GM23338 (cell line): ENCODE measurements around the gene SNAPC1. TPM values are rescaled to one million over a fixed set of nuclear protein-coding genes. Genes with fewer than 3 reads are reported as not detected.

Experiments used
- ATAC-seq: fragments of 200-7000 bp; cut with Tn5 transposase; 3 replicates; pipeline ENCODE4 v1.9.1; 2020
- DNase-seq: peaks from one replicate; pipeline ENCODE4 v3.0.0-alpha.2; 2015; ENCODE audit warnings: low spot score
- H2AFZ ChIP-seq: fragments of 200-600 bp; sonication (generic); 2 replicates; pipeline ENCODE4 v1.8.0; 2016; ENCODE audit warnings: antibody characterized with exemption, mild to moderate bottlenecking, moderate library complexity
- H3F3A ChIP-seq: fragments of 200-600 bp; sonication (generic); replicated peaks from 2 replicates; pipeline ENCODE4 v1.8.0; 2017; ENCODE audit warnings: antibody characterized with exemption, mixed run types, low read depth
- H3K27ac ChIP-seq: fragments of 200-600 bp; sonication (generic); 2 replicates; pipeline ENCODE4 v1.6.1; 2016; ENCODE audit warnings: low read depth
- H3K27me3 ChIP-seq: fragments of 200-600 bp; sonication (generic); 2 replicates; pipeline ENCODE4 v1.8.0; 2016; ENCODE audit warnings: mild to moderate bottlenecking, mixed run types, moderate library complexity; ENCODE audit not compliant: insufficient read depth
- H3K36me3 ChIP-seq: fragments of 200-600 bp; sonication (generic); 2 replicates; pipeline ENCODE4 v1.8.0; 2016; ENCODE audit warnings: mild to moderate bottlenecking; ENCODE audit not compliant: insufficient read depth
- H3K4me1 ChIP-seq: fragments of 200-600 bp; sonication (generic); 2 replicates; pipeline ENCODE4 v1.8.0; 2016; ENCODE audit warnings: mild to moderate bottlenecking, moderate library complexity; ENCODE audit not compliant: insufficient read depth
- H3K4me2 ChIP-seq: fragments of 200-600 bp; sonication (generic); 2 replicates; pipeline ENCODE4 v1.7.1; 2017; ENCODE audit warnings: mixed run types
- H3K4me3 ChIP-seq: fragments of 200-600 bp; sonication (generic); 2 replicates; pipeline ENCODE4 v1.6.1; 2016; ENCODE audit warnings: mixed run types
- H3K79me2 ChIP-seq: fragments of 200-600 bp; sonication (generic); replicated peaks from 2 replicates; pipeline ENCODE4 v1.8.0; 2017; ENCODE audit warnings: mild to moderate bottlenecking; ENCODE audit not compliant: insufficient read depth
- H3K9me2 ChIP-seq: fragments of 200-600 bp; sonication (generic); 2 replicates; pipeline ENCODE4 v1.8.0; 2017; ENCODE audit not compliant: insufficient read depth
- H4K20me1 ChIP-seq: fragments of 200-600 bp; sonication (generic); replicated peaks from 2 replicates; pipeline ENCODE4 v1.8.0; 2017; ENCODE audit warnings: mild to moderate bottlenecking; ENCODE audit not compliant: insufficient read depth
- H3K27ac Mint-ChIP-seq: 2 replicates; pipeline ENCODE4 v1.8.0; 2020; ENCODE audit warnings: inconsistent platforms, mild to moderate bottlenecking, moderate library complexity, mixed read lengths
- H3K27me3 Mint-ChIP-seq: 3 replicates; pipeline ENCODE4 v1.8.0; 2022; ENCODE audit warnings: low read depth, mild to moderate bottlenecking, moderate library complexity, mixed read lengths, inconsistent platforms; ENCODE audit not compliant: insufficient read depth, poor library complexity
- H3K36me3 Mint-ChIP-seq: 3 replicates; pipeline ENCODE4 v1.8.0; 2021; ENCODE audit warnings: low read depth, mild to moderate bottlenecking, inconsistent platforms, moderate library complexity, mixed read lengths
- H3K4me1 Mint-ChIP-seq: 3 replicates; pipeline ENCODE4 v1.8.0; 2020; ENCODE audit warnings: mild to moderate bottlenecking, inconsistent platforms, mixed read lengths
- H3K4me3 Mint-ChIP-seq: 3 replicates; pipeline ENCODE4 v1.8.0; 2021; ENCODE audit warnings: moderate library complexity, mild to moderate bottlenecking, inconsistent platforms, mixed read lengths
- H3K9me3 Mint-ChIP-seq: 3 replicates; pipeline ENCODE4 v1.8.0; 2020; ENCODE audit warnings: moderate library complexity, mild to moderate bottlenecking, inconsistent platforms, mixed read lengths
- CREB1 ChIP-seq: fragments of 250-450 bp; sonication (Bioruptor Pico); IDR thresholded peaks from 2 replicates; pipeline ENCODE4 v1.5.0; 2020; ENCODE audit warnings: low read depth, mild to moderate bottlenecking, moderate library complexity
- EZH2 ChIP-seq: fragments of 200-600 bp; sonication (generic); IDR thresholded peaks from one replicate; pipeline ENCODE4 v1.8.0; 2017; ENCODE audit warnings: antibody characterized with exemption, mild to moderate bottlenecking, low read depth; ENCODE audit not compliant: unreplicated experiment
- EZH2phosphoT487 ChIP-seq: fragments of 200-600 bp; sonication (generic); IDR thresholded peaks from one replicate; pipeline ENCODE4 v1.8.1; 2018; ENCODE audit warnings: antibody characterized with exemption; ENCODE audit not compliant: unreplicated experiment
- JUNB ChIP-seq: IDR thresholded peaks from one replicate; pipeline ENCODE4 v1.6.1; 2016; ENCODE audit warnings: antibody characterized with exemption; ENCODE audit not compliant: unreplicated experiment
- NANOG ChIP-seq: IDR thresholded peaks from 2 replicates; pipeline ENCODE4 v1.6.1; 2016; ENCODE audit warnings: antibody characterized with exemption, borderline replicate concordance
- POLR2AphosphoS5 ChIP-seq: IDR thresholded peaks from 2 replicates; pipeline ENCODE4 v1.6.1; 2016; ENCODE audit warnings: antibody characterized with exemption, low read depth
- STAT1 ChIP-seq: IDR thresholded peaks from one replicate; pipeline ENCODE4 v1.6.1; 2016; ENCODE audit warnings: antibody characterized with exemption; ENCODE audit not compliant: unreplicated experiment
- ZNF114 ChIP-seq: fragments of 250-450 bp; sonication (Bioruptor Pico); IDR thresholded peaks from 2 replicates; pipeline ENCODE4 v1.5.0; 2020; ENCODE audit warnings: mild to moderate bottlenecking, moderate library complexity
- ZNF331 ChIP-seq: fragments of 250-450 bp; sonication (Bioruptor Pico); IDR thresholded peaks from 2 replicates; pipeline ENCODE4 v1.5.0; 2020; ENCODE audit warnings: low read depth, mild to moderate bottlenecking, moderate library complexity
- polyA plus RNA-seq: library from polyadenylated mRNA; unstranded; fragments of >200 nt; fragmentation: Nextera tagmentation; extraction: Ambion mirVana; gene quantifications from 2 replicates; pipeline ENCODE4 v1.2.1, GENCODE V29; 2016
- total RNA-seq: library from RNA; depleted of rRNA; stranded (reverse); fragments of >200 nt; shearing (Covaris generic); gene quantifications from 2 replicates; pipeline ENCODE4 v1.2.3, GENCODE V29; 2014
- TF ChIP-seq, protein P1 (sequence below), 2 experiments: fragments of 200-600 bp in 1 of 2; sonication (generic) in 1 of 2; conservative IDR thresholded peaks; 2 replicates each; pipeline versions ENCODE4 v1.5.1 to v1.6.1; 2016 to 2017; ENCODE audit warnings: antibody characterized with exemption in 2 of 2, low read depth in 2 of 2, mild to moderate bottlenecking in 2 of 2, moderate library complexity in 1 of 2
- TF ChIP-seq, protein P2 (sequence below): fragments of 250-450 bp; sonication (Bioruptor Pico); IDR thresholded peaks from 2 replicates; pipeline ENCODE4 v1.5.0; 2020; ENCODE audit warnings: mild to moderate bottlenecking, moderate library complexity
- TF ChIP-seq, protein P3 (sequence below): IDR thresholded peaks from 2 replicates; pipeline ENCODE4 v1.6.1; 2016; ENCODE audit warnings: antibody characterized with exemption
- TF ChIP-seq, protein P4 (sequence below): IDR thresholded peaks from one replicate; pipeline ENCODE4 v1.6.1; 2018; ENCODE audit warnings: antibody characterized with exemption; ENCODE audit not compliant: unreplicated experiment

The SNAPC1 gene
- total and polyA plus RNA-seq, 2 experiments from 2014 or later = 14.8 to 33.4 TPM

DNA sequence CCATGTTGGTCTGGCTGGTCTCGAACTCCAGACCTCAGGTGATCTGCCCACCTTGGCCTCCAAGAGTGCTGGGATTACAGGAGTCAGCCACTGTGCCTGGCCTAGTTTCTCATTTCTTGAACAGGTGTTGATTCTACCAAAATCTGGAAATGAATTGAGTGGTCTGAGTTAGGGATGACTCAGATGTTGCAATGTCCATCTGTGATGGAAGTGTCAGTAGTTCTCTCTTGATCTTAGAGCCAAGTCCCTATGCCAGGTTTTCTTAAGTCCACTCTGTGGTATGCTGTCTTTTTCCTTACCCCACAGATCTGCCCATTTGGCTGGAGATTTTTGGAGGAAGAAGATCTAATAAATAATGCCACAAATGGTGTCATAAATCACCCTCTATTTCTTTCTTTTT is 12.6 kb downstream of the SNAPC1 start:
- Histone ChIP-seq H2AFZ (no peak overlapping the region), H4K20me1 (no peaks in the 10 kb centered on the region; the same call in 1 of the 2 replicates), H3K27ac (no peak overlapping the region; the same call in 1 of the 2 replicates), H3K4me3 (no peak overlapping the region), H3F3A (no peaks in the 10 kb centered on the region), H3K4me2 (no peak overlapping the region), H3K36me3 (peaks cover 60% of the 10 kb centered on the region), H3K79me2 (peaks cover 4% of the 10 kb centered on the region; the same call in 1 of the 2 replicates), H3K4me1 (no peaks in the 10 kb centered on the region), H3K9me2 (no peaks in the 10 kb centered on the region), H3K27me3 (no peaks in the 10 kb centered on the region)
- Mint-ChIP-seq H3K27ac (no peak overlapping the region), H3K27me3 (no peaks in the 10 kb centered on the region), H3K9me3 (no peaks in the 10 kb centered on the region), H3K4me1 (no peaks in the 10 kb centered on the region), H3K36me3 (peaks cover 76% of the 10 kb centered on the region), H3K4me3 (no peak overlapping the region)
- DNase-seq = no peak
- no peak for TF ChIP-seq NANOG
- TF ChIP-seq EZH2 = no peak
- TF ChIP-seq CREB1 = no peak
- TF ChIP-seq, protein P1, sequence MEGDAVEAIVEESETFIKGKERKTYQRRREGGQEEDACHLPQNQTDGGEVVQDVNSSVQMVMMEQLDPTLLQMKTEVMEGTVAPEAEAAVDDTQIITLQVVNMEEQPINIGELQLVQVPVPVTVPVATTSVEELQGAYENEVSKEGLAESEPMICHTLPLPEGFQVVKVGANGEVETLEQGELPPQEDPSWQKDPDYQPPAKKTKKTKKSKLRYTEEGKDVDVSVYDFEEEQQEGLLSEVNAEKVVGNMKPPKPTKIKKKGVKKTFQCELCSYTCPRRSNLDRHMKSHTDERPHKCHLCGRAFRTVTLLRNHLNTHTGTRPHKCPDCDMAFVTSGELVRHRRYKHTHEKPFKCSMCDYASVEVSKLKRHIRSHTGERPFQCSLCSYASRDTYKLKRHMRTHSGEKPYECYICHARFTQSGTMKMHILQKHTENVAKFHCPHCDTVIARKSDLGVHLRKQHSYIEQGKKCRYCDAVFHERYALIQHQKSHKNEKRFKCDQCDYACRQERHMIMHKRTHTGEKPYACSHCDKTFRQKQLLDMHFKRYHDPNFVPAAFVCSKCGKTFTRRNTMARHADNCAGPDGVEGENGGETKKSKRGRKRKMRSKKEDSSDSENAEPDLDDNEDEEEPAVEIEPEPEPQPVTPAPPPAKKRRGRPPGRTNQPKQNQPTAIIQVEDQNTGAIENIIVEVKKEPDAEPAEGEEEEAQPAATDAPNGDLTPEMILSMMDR (conservative IDR thresholded peaks at IDR 0.05; ENCODE audit: low read depth in 2 of 2) = no peak
- no peak for TF ChIP-seq ZNF114 (CRISPR knock-in tag)
- TF ChIP-seq EZH2phosphoT487 = no peak
- no peak for TF ChIP-seq POLR2AphosphoS5
- TF ChIP-seq, protein P2, sequence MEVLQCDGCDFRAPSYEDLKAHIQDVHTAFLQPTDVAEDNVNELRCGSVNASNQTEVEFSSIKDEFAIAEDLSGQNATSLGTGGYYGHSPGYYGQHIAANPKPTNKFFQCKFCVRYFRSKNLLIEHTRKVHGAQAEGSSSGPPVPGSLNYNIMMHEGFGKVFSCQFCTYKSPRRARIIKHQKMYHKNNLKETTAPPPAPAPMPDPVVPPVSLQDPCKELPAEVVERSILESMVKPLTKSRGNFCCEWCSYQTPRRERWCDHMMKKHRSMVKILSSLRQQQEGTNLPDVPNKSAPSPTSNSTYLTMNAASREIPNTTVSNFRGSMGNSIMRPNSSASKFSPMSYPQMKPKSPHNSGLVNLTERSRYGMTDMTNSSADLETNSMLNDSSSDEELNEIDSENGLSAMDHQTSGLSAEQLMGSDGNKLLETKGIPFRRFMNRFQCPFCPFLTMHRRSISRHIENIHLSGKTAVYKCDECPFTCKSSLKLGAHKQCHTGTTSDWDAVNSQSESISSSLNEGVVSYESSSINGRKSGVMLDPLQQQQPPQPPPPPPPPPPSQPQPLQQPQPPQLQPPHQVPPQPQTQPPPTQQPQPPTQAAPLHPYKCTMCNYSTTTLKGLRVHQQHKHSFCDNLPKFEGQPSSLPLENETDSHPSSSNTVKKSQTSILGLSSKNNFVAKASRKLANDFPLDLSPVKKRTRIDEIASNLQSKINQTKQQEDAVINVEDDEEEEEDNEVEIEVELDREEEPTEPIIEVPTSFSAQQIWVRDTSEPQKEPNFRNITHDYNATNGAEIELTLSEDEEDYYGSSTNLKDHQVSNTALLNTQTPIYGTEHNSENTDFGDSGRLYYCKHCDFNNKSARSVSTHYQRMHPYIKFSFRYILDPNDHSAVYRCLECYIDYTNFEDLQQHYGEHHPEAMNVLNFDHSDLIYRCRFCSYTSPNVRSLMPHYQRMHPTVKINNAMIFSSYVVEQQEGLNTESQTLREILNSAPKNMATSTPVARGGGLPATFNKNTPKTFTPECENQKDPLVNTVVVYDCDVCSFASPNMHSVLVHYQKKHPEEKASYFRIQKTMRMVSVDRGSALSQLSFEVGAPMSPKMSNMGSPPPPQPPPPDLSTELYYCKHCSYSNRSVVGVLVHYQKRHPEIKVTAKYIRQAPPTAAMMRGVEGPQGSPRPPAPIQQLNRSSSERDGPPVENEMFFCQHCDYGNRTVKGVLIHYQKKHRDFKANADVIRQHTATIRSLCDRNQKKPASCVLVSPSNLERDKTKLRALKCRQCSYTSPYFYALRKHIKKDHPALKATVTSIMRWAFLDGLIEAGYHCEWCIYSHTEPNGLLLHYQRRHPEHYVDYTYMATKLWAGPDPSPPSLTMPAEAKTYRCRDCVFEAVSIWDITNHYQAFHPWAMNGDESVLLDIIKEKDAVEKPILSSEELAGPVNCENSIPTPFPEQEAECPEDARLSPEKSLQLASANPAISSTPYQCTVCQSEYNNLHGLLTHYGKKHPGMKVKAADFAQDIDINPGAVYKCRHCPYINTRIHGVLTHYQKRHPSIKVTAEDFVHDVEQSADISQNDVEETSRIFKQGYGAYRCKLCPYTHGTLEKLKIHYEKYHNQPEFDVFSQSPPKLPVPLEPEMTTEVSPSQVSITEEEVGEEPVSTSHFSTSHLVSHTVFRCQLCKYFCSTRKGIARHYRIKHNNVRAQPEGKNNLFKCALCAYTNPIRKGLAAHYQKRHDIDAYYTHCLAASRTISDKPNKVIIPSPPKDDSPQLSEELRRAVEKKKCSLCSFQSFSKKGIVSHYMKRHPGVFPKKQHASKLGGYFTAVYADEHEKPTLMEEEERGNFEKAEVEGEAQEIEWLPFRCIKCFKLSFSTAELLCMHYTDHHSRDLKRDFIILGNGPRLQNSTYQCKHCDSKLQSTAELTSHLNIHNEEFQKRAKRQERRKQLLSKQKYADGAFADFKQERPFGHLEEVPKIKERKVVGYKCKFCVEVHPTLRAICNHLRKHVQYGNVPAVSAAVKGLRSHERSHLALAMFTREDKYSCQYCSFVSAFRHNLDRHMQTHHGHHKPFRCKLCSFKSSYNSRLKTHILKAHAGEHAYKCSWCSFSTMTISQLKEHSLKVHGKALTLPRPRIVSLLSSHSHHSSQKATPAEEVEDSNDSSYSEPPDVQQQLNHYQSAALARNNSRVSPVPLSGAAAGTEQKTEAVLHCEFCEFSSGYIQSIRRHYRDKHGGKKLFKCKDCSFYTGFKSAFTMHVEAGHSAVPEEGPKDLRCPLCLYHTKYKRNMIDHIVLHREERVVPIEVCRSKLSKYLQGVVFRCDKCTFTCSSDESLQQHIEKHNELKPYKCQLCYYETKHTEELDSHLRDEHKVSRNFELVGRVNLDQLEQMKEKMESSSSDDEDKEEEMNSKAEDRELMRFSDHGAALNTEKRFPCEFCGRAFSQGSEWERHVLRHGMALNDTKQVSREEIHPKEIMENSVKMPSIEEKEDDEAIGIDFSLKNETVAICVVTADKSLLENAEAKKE (CRISPR knock-in tag) = no peak
- no peak for TF ChIP-seq JUNB
- TF ChIP-seq ZNF331 = no peak
- no peak for TF ChIP-seq STAT1
- TF ChIP-seq, protein P3, sequence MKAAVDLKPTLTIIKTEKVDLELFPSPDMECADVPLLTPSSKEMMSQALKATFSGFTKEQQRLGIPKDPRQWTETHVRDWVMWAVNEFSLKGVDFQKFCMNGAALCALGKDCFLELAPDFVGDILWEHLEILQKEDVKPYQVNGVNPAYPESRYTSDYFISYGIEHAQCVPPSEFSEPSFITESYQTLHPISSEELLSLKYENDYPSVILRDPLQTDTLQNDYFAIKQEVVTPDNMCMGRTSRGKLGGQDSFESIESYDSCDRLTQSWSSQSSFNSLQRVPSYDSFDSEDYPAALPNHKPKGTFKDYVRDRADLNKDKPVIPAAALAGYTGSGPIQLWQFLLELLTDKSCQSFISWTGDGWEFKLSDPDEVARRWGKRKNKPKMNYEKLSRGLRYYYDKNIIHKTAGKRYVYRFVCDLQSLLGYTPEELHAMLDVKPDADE = no peak
- TF ChIP-seq, protein P4, sequence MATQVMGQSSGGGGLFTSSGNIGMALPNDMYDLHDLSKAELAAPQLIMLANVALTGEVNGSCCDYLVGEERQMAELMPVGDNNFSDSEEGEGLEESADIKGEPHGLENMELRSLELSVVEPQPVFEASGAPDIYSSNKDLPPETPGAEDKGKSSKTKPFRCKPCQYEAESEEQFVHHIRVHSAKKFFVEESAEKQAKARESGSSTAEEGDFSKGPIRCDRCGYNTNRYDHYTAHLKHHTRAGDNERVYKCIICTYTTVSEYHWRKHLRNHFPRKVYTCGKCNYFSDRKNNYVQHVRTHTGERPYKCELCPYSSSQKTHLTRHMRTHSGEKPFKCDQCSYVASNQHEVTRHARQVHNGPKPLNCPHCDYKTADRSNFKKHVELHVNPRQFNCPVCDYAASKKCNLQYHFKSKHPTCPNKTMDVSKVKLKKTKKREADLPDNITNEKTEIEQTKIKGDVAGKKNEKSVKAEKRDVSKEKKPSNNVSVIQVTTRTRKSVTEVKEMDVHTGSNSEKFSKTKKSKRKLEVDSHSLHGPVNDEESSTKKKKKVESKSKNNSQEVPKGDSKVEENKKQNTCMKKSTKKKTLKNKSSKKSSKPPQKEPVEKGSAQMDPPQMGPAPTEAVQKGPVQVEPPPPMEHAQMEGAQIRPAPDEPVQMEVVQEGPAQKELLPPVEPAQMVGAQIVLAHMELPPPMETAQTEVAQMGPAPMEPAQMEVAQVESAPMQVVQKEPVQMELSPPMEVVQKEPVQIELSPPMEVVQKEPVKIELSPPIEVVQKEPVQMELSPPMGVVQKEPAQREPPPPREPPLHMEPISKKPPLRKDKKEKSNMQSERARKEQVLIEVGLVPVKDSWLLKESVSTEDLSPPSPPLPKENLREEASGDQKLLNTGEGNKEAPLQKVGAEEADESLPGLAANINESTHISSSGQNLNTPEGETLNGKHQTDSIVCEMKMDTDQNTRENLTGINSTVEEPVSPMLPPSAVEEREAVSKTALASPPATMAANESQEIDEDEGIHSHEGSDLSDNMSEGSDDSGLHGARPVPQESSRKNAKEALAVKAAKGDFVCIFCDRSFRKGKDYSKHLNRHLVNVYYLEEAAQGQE = no peak
- ATAC-seq = no peak
